Hepatocyte (in vitro differentiated cells): ENCODE results near the gene TMEM203. TPM values are rescaled to one million over a fixed set of nuclear protein-coding genes. Genes with fewer than 3 reads are reported as not detected.

Experiments used
- DNase-seq: peaks from one replicate; pipeline ENCODE4 v3.0.0-alpha.2; 2016; ENCODE audit warnings: low spot score
- H2AFZ ChIP-seq: fragments of 200-600 bp; sonication (generic); 2 replicates; pipeline ENCODE4 v1.6.0; 2016; ENCODE audit warnings: antibody characterized with exemption, mild to moderate bottlenecking
- H3K27ac ChIP-seq: fragments of 200-600 bp; sonication (generic); 2 replicates; pipeline ENCODE4 v1.5.1; 2016; ENCODE audit warnings: mild to moderate bottlenecking
- H3K27me3 ChIP-seq: fragments of 200-600 bp; sonication (generic); 2 replicates; pipeline ENCODE4 v1.6.1; 2016
- H3K36me3 ChIP-seq: fragments of 200-600 bp; sonication (generic); replicated peaks from 2 replicates; pipeline ENCODE4 v1.5.1; 2016; ENCODE audit warnings: low read depth; ENCODE audit not compliant: insufficient read depth
- H3K4me1 ChIP-seq: fragments of 200-600 bp; sonication (generic); 2 replicates; pipeline ENCODE4 v1.5.1; 2016; ENCODE audit warnings: mild to moderate bottlenecking, moderate library complexity; ENCODE audit not compliant: insufficient read depth
- H3K4me2 ChIP-seq: fragments of 200-600 bp; sonication (generic); 2 replicates; pipeline ENCODE4 v1.6.0; 2016
- H3K4me3 ChIP-seq: fragments of 200-600 bp; sonication (generic); 2 replicates; pipeline ENCODE4 v1.5.1; 2016; ENCODE audit warnings: mild to moderate bottlenecking
- H3K79me2 ChIP-seq: fragments of 200-600 bp; sonication (generic); 2 replicates; pipeline ENCODE4 v1.6.0; 2017; ENCODE audit warnings: mild to moderate bottlenecking
- H3K9me2 ChIP-seq: fragments of 200-600 bp; sonication (generic); replicated peaks from 2 replicates; pipeline ENCODE4 v1.6.0; 2017; ENCODE audit warnings: mild to moderate bottlenecking; ENCODE audit not compliant: insufficient read depth
- H3K9me3 ChIP-seq: fragments of 200-600 bp; sonication (generic); 2 replicates; pipeline ENCODE4 v1.5.1; 2016; ENCODE audit warnings: low read depth, mild to moderate bottlenecking
- H4K20me1 ChIP-seq: fragments of 200-600 bp; sonication (generic); 2 replicates; pipeline ENCODE4 v1.6.0; 2016; ENCODE audit warnings: mild to moderate bottlenecking; ENCODE audit not compliant: insufficient read depth, poor library complexity, severe bottlenecking
- EZH2 ChIP-seq: fragments of 200-600 bp; sonication (generic); IDR thresholded peaks from 2 replicates; pipeline ENCODE4 v1.6.1; 2016; ENCODE audit warnings: antibody characterized with exemption, mild to moderate bottlenecking, borderline replicate concordance
- EZH2phosphoT487 ChIP-seq: fragments of 200-600 bp; sonication (generic); IDR thresholded peaks from one replicate; pipeline ENCODE4 v1.6.1; 2018; ENCODE audit warnings: antibody characterized with exemption, mild to moderate bottlenecking, low read depth, moderate library complexity; ENCODE audit not compliant: unreplicated experiment, severe bottlenecking
- WGBS: methylation state at CpG from one replicate; pipeline ENCODE4 v1.1.6; 2016; ENCODE audit warnings: low lambda C conversion rate; ENCODE audit errors: missing lambda C conversion rate; 5-methylcytosine and 5-hydroxymethylcytosine counted together
- polyA plus RNA-seq: library from polyadenylated mRNA; unstranded; fragments of >200 nt; fragmentation: Nextera tagmentation; extraction: Ambion mirVana; gene quantifications from 2 replicates; pipeline ENCODE4 v1.2.1, GENCODE V29; 2016
- total RNA-seq: library from RNA; depleted of rRNA; stranded (reverse); fragments of >200 nt; gene quantifications from 2 replicates; pipeline ENCODE4 v1.2.3, GENCODE V29; 2014
- TF ChIP-seq, protein P1 (sequence below): fragments of 200-600 bp; sonication (generic); IDR thresholded peaks from 2 replicates; pipeline ENCODE4 v1.5.1; 2016; ENCODE audit warnings: antibody characterized with exemption, mild to moderate bottlenecking; ENCODE audit not compliant: poor library complexity

Gene TMEM203
- total and polyA plus RNA-seq, 2 experiments from 2014 or later: 37.6 to 60.7 TPM

DNA sequence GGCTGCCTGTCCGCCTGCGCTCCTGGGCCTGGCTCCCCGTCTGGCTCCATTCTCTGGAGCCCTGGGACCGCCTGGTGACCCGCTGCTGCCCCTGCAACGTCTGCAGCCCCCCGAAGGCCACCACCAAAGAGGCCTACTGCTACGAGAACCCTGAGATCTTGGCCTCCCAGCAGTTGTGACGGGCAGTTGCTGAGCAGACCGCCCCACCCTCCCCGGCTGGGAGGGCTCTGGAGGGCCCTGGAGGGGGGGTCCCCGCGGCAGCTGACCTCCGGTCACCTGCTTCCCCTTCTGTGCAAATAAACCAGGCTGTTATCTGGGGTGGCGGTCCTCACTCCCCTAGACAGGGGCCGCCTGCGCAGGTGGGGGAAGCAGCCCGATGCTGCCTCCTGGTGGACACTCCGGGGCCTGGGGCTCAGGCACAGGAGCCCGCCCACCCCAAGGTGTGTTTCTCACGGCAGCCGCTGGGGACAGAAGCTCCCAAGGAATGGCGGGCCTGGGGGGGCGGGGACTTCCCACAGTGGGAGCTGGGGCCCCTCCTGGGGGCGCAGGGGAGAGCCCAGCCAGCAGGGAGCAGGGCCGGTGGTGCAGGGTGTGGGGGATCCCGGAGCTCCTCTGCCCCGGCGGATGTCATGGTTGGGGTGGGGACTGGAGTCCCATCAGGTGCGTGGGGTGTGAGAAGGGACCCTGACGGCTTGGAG lies 30.9 kb upstream of the TMEM203 start:
- H3K27ac ChIP-seq: peak overlapping the region; percentile 57
- no peak overlapping the region for H2AFZ ChIP-seq
- no peaks in the 10 kb centered on the region for H4K20me1 ChIP-seq
- no peaks in the 10 kb centered on the region for H3K9me2 ChIP-seq
- H3K36me3 ChIP-seq: no peaks in the 10 kb centered on the region
- peaks cover 26% of the 10 kb centered on the region for H3K4me1 ChIP-seq
- no peak overlapping the region for H3K4me3 ChIP-seq
- DNase-seq: peak; percentile 96
- H3K79me2 ChIP-seq: peaks cover 33% of the 10 kb centered on the region
- no peak for TF ChIP-seq EZH2
- TF ChIP-seq EZH2phosphoT487: no peak
- TF ChIP-seq, protein P1, sequence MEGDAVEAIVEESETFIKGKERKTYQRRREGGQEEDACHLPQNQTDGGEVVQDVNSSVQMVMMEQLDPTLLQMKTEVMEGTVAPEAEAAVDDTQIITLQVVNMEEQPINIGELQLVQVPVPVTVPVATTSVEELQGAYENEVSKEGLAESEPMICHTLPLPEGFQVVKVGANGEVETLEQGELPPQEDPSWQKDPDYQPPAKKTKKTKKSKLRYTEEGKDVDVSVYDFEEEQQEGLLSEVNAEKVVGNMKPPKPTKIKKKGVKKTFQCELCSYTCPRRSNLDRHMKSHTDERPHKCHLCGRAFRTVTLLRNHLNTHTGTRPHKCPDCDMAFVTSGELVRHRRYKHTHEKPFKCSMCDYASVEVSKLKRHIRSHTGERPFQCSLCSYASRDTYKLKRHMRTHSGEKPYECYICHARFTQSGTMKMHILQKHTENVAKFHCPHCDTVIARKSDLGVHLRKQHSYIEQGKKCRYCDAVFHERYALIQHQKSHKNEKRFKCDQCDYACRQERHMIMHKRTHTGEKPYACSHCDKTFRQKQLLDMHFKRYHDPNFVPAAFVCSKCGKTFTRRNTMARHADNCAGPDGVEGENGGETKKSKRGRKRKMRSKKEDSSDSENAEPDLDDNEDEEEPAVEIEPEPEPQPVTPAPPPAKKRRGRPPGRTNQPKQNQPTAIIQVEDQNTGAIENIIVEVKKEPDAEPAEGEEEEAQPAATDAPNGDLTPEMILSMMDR: peak; percentile 100
- peak overlapping the region; percentile 82 for H3K4me2 ChIP-seq
- H3K9me3 ChIP-seq: no peaks in the 10 kb centered on the region
- H3K27me3 ChIP-seq: no peaks in the 10 kb centered on the region
- 26% methylated on average over 23 of the region's 31 CpGs for WGBS

DNA sequence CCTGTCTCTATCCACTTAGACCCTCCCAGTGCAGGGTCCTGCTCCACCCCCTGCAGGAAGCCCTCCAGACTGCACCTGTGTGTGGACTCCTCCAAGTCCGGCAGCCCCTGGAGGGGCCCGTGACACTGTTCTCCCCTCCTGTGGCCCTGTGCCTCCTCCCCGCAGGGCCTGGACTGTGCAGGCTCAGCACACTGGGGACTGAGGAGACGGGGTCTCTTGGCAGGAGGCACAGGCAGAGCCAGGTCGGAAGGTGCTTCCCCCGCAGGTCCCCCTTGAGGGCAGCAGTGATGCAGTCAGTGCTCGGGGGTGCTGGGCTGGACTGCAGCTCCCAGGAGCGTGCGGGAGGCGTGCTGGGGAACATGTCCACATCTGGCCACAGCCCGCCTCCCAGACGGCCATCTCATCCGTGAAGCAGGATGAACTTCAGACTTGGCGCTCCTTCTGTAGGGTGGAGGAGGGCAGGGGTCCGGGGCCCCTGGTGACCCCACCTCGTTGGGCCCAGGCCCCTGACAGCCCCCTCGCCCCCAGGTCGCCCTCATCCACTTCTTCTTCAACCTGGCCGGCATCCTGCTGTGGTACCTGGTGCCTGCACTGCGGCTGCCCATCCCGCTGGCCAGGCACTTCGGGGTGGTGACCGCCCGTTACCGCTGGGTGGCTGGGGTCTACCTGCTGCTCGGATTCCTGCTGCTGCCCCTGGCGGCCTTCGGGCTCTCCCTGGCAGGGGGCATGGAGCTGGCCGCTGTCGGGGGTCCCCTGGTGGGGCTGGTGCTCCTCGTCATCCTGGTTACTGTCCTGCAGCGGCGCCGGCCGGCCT lies 30.2 kb upstream of the TMEM203 start:
- no peak overlapping the region for H3K4me3 ChIP-seq
- TF ChIP-seq, protein P1: peak; percentile 5
- TF ChIP-seq EZH2phosphoT487: no peak
- peak overlapping the region; percentile 82 for H3K4me2 ChIP-seq
- peaks cover 33% of the 10 kb centered on the region for H3K79me2 ChIP-seq
- DNase-seq: no peak
- no peaks in the 10 kb centered on the region for H3K9me3 ChIP-seq
- H4K20me1 ChIP-seq: no peaks in the 10 kb centered on the region
- no peak overlapping the region for H2AFZ ChIP-seq
- no peaks in the 10 kb centered on the region for H3K36me3 ChIP-seq
- no peaks in the 10 kb centered on the region for H3K27me3 ChIP-seq
- peaks cover 33% of the 10 kb centered on the region for H3K4me1 ChIP-seq
- WGBS: 83% methylated on average over 29 of the region's 35 CpGs
- peak overlapping the region; percentile 57 for H3K27ac ChIP-seq
- no peaks in the 10 kb centered on the region for H3K9me2 ChIP-seq

DNA sequence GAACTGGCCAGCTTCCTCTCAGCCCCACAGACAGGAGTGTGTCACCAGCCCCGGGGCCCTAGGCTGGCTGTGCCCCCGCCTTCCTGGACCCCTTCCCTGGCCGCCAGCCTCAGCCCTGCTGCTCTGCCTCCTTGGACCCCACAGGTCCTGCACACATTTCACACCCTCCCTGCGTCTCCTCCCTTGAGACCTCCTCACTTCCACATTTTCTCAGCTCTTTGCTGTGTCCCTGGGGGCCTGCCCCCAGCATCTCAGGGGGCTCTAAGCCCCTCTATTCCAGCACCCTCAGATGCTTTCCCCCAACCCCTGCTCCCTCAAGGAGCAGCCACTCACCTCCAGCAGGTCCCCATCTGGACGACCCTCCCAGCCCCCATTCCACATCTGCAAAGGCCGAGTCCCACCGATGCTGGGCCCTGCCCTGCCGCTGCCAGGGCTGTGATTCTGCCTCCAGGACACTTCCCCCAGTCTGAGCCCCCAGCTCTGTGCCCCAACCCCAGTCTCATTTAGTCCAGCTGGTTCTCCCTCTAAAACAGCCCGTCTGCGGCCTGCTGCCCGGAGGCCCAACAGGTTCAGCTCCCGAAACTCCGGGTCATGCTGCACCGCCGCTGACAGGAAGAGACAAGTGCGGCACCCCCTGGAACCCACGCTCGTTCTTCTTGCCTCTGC lies 29.4 kb upstream of the TMEM203 start:
- Histone ChIP-seq H3K9me2 (no peaks in the 10 kb centered on the region), H3K4me3 (no peak overlapping the region), H3K79me2 (peaks cover 33% of the 10 kb centered on the region), H4K20me1 (no peaks in the 10 kb centered on the region), H3K4me2 (peak overlapping the region; percentile 82), H3K27ac (no peak overlapping the region), H3K27me3 (no peaks in the 10 kb centered on the region), H2AFZ (no peak overlapping the region), H3K9me3 (no peaks in the 10 kb centered on the region), H3K4me1 (peaks cover 40% of the 10 kb centered on the region), H3K36me3 (no peaks in the 10 kb centered on the region)
- no peak for DNase-seq
- TF ChIP-seq EZH2: no peak
- no peak for TF ChIP-seq EZH2phosphoT487
- TF ChIP-seq, protein P1: no peak
- 85% methylated on average over 17 of the region's 18 CpGs for WGBS
